T-helper 9 cell (primary cell): ENCODE data around the gene EDNRA.
"Not testable (repeated sequence)": the region's sequence is repeated elsewhere in the genome, so short reads cannot be mapped to it uniquely, and the experiment has no call there.

Experiments used
- DNase-seq: peaks from one replicate; pipeline ENCODE4 v3.0.0-alpha.2; 2020
- total RNA-seq, 2 donors: gene quantifications; one replicate each; lab custom pipeline; 2026; lab: John Stamatoyannopoulos, UW

The EDNRA gene
- 0 to 0.07 reads per million in 2 donors for total RNA-seq

GRCh38 chr4:147480891-147481576, at the start of gene EDNRA:
EDNRA (plus strand) TSS chr4:147481097; CDS start chr4:147485682, 4,585 bp downstream.
- no peak for DNase-seq

DNA sequence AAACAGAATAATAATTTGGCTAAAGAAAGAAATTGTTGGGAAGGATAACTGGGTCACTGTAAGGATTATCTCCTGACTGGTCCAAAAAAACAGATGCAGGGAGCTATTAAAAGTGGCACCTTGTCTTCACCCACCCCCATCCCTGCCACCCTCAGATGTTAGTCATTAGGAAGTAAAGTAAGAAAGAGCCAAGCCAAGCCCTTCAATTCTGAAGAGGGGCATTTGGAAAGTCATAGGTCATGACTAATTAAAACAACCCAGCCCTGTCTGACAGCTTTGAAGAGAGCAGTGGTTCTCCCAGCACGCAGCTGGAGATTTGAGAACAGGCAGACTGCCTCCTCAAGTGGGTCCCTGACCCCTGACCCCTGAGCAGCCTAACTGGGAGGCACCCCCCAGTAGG, 46.5 kb upstream of the EDNRA start:
- DNase-seq, result not testable (repeated sequence)

GRCh38 chr4:147440442-147440841, 40.5 kb upstream of the EDNRA start:
- DNase-seq, result no peak

DNA sequence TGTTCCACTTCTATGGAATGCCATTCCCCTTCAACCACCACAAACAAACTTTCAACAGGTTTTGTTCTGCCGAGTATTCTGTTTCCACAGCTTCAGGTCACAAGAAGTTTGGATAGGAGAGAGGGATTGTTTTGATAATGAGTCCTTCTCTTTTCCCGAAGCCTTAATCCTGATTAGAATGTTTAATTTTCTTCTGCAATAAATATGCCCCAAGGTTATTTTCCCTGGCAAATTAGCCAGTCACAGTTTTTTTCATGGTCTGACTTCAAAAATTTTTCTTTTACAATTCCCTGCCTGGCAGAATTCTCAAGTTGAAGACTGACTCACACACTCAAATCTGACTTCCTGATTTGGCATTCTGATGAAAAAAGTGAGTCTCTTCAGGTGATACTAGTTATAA, 33.1 kb upstream of the EDNRA start:
- DNase-seq, result no peak

DNA sequence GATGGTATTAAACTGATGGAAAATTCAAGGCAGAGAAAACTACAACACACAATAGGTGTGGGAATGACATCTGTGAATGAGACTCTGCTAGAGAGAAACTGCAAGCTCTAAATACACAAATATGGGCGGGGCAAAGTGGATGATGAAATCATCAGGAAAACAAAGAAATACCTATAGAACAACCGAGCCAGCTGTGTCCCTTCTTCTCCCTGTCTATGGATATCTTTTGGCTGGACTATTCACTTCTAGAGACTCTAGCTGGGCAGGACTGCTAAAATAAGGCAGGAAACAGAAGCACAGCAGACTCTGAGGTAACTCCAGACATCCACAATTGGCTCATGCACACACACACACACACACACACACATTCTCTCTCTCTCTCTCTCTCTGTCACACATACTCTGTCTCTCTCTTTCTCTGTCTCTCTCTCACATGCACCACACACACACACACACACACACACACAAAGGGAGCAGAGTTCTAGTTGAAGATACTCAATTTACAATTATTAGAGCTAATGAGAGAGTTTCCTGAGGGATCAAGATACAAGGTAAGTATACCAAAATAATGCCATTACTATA, 27.2 kb upstream of the EDNRA start:
- DNase-seq, result no peak

DNA sequence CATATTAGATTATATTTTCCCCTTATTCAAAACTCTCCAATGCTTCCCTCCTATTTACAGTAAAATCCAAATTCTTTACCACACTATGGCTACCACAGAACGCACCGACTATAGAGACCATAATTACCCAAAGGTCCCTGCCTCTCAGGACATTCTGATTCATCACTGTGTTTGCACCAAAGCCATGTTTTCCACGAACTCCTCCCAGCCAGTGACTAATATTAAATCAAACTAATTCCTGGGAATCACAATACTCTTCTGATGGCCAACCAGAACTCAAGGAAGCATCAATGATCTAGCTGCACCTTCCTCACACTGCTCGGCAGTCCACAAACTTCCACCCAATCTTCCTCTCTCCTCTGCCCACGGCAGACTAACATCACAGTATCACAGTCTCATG, 24.2 kb upstream of the EDNRA start:
- DNase-seq, result no peak

- no peak for DNase-seq
Observed at GRCh38 chr4:147461161-147461560, 19.7 kb upstream of the EDNRA start.

DNA sequence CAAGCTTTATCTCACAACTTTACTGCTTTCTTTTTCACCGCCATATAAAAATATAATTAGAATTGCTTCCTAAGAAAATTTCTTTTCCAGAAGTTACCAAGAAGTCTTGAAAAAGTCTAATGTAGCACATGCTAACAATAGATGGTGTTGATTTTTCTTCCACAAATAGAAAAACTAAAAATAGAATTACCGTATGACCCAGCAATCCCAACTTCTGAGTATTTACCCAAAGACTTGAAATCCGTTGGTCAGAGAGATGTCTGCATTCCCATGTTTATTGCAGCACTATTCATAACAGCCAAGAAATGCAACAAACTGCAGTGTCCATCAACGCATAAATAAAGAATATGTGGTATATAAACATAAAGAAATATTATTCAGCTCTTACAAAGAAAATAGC, 17.8 kb upstream of the EDNRA start:
- DNase-seq, result no peak

DNA sequence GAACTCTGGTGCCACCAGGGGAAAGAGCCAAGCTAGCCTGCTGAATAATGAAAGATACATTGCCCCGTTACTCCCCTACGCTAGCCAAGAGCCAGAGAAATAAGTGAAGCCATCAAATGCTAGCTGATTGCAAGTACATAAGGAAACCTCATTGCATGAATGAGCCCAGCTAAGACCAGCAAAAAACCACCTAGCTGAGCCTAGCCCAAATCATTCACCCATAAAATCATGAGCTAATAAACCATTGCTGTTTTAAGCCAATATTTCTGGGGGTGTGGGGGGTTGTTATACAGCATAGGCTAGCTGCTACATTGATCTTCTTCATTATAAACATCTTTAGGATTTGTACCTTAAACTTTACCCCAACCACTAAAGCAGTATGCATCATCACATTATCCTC, 15.4 kb upstream of the EDNRA start:
- no peak for DNase-seq

GRCh38 chr4:147477439-147477838, 3.5 kb upstream of the EDNRA start:
- DNase-seq, result no peak

DNA sequence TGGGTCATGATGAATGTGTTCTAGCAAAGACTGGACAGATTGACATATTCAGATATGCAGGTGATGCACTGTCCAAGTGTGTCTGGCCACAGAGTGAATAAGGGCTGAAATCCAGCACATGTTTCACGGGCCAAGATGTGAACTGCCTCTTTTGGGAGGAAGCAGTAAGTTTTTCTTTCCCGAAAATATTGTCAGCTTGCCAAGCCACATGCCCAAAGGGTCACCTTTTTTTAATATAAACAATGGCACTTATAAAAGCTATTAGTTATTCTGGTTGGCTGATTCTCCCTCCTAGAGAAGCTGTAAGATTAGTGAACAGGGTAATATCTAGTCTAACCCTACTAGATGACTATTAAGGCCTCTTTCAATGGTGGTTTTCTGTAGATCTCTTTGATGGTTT, 1.5 kb upstream of the EDNRA start:
- DNase-seq, result no peak

DNA sequence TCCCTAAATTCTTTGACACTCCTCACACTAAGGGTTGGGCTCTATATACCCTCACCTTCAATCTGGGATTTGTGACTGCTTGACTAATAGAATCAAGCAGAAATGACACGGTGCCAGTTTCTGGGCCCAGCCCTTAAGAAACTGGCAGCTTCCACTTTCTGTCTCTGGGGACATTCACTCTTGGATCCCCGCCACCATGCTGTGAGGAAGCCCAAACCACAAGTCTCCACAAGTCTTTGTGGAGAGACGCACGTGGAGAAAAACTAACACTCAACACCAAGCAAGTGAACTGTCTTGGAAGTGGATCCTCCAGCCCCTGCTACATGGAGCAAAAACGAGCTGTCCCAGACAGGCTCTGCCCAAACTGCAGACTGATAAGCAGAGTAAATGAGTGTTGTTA, 1.1 kb upstream of the EDNRA start:
- no peak for DNase-seq

DNA sequence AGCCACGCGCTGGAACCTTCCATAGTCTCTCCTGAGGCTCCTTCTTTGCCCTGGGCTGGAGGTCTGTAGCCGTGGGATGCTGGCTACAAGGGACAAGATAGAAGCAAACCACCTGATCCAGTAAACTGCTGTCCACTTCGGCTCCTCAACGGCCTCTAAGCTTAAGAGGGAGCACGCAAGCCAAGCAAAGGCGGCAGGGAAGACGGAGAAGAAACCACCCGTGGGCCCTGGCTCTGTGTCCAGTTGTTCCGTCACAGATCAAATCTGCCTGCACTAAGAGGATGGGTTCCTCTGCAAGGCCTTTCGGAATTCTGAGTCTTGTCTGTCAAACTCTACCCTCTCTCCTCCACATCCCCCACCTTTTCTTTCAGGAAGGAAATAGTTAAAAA, 401 bp upstream of the EDNRA start:
- DNase-seq, result no peak

DNA sequence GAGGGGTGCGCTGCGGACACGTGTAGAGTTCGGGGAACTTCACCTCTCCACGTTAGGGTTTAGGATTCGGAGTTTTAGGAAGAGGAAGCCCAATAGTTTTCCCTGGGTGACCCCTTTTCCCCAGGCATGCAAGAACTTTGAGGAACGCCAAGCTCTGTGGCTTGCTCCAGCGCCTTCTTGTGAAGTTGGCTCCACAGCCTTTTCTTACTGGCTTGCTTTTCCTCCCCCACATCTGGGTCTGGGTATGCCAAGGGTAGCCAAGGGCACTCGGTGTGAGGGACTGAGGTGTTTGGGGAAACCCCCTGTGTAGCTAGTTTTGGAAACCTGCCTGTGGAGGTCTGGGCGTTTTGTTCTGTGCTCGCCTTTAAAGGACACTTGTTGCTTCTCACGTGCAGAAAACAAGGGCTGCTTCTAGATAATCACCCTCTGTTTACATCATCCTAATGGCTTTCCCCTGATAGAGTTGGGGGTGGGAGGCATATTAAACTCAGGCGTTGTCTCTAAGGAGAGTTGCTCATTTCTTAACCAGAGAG, 746 bp downstream of the EDNRA start:
- no peak for DNase-seq

GRCh38 chr4:147482281-147482680, 1.4 kb downstream of the EDNRA start:
- DNase-seq, result no peak

GRCh38 chr4:147485167-147485566, 4.3 kb downstream of the EDNRA start:
- no peak for DNase-seq

DNA sequence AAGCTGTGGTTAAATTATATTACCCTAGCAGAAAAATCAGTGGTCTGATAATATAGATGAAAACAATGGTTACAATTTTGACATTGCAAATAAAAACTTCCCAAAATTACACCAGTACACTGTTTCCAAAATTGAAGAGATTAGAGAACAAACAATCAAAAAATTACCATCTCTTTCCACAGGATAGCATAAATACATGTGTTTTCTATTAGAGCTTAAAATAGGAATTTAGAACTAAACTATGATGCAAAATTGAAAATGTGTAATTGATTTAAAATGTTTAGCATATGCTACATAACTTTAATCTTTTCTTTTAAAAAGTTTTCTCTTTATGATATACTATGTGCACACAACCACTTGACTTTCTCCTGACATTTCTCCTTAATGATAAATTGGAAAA, 6.7 kb downstream of the EDNRA start:
- DNase-seq, result no peak

DNA sequence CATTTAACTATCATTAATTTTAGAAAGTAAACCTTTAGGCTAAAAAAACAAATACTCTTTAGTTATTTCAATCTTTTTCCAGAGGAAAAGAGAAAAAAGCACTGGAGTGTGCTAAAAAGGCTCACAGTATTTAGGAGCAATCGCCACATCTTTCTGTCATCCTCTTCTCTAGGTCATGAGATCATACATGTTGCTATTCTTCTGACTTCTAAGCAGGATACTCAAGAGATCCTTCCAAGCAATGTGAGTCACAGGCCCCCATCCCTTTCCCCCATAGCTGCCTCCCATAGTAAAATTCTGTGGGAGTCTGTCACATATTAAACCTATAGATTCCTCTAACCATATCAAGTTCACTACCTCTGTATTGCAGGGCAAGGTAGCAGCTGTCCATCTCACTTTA, 7.7 kb downstream of the EDNRA start:
- DNase-seq, result no peak

GRCh38 chr4:147491086-147491485, 10.2 kb downstream of the EDNRA start:
- no peak for DNase-seq

- no peak for DNase-seq
Observed at GRCh38 chr4:147492306-147492705, 11.4 kb downstream of the EDNRA start.

DNA sequence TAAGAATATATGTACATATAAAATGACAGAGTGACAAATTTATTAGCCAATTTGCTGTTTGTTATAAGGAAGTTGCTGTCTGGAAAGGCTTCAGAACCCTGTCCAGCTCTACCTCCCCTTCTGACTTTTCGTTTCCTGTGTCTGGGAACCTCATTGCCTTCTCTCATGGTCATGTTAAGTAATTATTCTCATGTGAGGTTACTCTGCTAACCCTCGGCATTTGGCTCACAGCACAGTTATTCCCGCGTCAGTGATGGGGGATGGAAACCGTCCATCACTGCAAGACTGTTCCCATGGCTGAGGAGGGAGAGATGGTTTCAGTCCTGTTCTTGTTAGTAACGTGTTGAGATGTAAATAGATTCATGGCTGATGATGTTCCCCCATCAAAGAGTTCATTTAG, 11.9 kb downstream of the EDNRA start:
- DNase-seq, result no peak

DNA sequence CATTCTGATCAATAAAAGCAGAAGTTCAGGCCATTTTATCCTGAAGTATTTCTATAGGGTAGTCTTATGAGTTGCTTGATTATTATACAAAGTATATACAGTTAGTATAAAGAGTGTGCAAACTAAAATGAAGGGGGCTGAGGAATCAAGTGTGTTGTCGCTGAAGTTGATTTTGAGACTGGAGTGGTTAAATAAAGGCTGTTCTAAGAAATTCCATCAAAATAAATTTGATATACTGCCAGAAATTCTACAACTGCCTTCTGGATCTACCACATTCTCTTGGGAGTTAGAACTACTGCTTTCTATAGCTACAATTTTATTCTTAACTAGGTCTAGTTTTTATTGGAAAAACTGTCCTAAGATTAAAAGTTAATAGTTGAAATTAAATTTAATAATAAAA, 12.4 kb downstream of the EDNRA start:
- DNase-seq, result no peak

GRCh38 chr4:147494301-147494700, 13.4 kb downstream of the EDNRA start:
- DNase-seq, result no peak

DNA sequence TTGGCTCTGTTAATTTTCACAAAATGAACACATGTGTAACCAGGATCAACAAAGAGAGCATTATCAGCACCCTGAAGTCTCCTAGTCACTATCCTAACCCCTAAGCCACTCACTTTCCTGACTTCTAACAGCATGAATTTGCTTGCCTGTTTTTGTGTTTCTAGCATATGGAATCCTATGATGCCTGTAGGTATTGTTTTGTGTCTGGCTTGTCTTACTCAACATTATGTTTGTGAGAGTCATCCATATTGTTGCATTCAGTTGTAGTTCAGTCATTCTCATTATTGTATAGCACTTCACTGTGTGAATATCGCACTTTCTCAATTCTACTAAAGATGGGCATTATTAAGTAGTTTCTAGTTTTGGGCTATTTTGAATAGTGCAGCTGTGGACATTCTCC, 15.6 kb downstream of the EDNRA start:
- no peak for DNase-seq
